Fibroblast of upper back skin (primary cell): ENCODE data around the gene EFNA2.
A peak's percentile ranks its signal among the peaks of the same experiment; 100 is the strongest.

Source experiments
- DNase-seq: peaks from one replicate; pipeline ENCODE4 v3.0.0-alpha.2; 2013

The EFNA2 gene

DNA sequence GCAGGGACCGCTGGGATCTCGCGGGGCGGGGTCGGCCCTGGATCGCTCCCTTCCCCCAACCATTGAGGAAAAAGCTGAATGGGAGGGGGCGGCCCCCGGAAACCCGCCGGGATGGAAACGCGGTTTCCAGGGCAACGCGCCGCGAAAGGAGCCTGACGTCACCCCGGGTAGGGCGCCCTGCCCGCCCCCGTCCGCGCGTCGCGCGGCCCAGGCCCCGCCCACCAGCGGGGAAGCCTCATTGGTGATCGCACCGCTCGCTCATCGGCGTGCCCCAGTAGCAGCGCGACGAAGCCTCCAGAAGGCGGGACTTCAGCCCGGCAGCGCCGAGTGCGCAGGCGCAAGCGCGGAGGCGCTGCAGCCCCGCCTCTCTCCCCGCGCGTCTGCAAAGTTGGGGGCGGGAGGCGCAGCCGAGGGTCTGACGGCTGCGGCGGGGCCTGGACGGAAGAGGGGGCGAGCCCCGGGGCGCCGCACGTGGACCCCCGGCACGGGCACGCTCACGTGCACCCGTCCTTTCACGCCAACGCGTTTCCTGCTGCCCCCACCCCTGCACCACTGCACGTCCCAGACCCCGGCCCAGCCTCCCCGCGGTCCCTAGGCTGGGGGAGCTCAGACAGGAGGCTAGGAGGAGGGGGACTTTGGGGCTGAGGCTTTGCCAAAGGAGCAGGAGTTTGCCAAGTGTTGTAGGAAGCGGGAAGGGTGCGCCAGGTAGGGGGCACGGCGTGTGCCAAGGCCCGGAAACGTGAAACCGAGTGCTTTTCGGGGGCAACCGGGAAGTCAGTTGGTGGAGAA, 24.7 kb upstream of the EFNA2 start:
- peak; percentile 96 for DNase-seq

DNA sequence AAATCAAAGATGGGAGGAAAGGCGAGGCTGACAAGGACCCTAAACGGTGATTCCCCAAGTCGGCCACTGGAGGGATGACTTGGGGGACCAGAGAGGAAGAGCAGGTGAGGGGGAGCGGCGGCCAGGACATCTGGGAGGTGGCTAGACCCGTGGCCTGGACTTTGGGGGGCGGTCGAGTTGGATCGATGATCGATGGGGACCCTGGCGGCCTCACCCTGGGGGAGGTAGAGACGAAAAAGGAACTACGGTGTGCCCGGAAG, 24.2 kb upstream of the EFNA2 start:
- DNase-seq, result no peak

DNA sequence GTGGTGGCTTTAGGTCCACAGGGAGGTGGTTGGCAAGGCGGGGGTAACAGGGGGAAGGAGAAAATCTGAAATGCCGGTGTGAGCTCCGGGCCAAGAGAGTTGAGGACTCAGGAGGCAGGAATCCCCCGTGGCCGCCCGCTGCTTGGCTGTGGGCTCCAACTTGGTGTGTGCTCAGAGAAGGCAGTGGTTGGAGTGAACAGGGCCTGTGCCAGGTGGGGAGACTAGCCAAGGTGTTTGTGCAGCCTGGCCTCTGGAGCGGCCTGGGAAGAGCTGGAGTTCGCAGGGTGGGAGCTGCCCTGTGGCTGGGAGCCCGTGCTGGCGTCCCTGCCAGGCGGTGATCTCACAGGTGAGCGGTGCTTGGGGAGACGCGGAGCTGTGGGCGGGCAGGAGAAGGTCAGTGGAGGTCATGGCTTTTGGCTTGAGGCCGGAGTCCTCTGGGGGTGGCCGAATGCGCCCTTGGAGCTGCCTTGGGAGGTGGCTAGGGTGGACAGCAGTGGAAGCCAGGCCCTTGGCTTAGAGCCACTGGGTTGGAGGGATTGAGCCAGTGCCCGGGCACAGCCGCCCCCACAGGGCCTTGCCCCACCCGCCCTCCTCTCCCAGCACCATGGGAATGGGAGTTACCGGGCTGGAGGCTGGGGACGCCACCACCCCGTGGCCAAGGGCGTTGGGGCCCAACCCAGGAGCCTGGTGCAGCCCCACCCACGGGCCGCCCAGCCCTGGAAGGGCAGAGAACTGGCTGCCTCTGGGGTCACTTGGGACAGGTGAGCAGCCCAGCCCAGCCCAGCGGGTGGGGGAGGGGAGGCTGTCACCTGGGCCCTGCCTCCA, 23.7 kb upstream of the EFNA2 start:
- no peak for DNase-seq

- no peak for DNase-seq
Measured at GRCh38 chr19:1262623-1263123, 23.0 kb upstream of the EFNA2 start.

DNA sequence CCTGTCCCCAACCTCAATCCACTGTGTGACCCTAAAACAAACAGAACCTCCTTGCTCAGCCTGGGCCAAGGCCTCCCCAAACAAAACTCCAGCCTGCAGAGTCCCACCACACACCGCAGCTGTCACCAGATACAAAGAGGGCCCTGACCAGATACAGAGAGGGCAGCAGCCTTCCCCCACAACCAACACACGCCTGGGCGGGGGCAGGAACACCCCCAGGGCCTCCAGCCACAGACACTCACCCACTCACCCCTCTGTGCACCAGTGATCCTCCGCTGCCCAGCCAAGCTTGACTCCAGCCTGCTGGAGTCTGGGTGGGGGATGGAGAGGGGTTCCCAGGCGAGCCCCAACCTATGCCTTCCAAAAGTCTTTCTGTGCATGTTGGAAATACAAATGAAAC, 22.5 kb upstream of the EFNA2 start:
- DNase-seq, result no peak

DNA sequence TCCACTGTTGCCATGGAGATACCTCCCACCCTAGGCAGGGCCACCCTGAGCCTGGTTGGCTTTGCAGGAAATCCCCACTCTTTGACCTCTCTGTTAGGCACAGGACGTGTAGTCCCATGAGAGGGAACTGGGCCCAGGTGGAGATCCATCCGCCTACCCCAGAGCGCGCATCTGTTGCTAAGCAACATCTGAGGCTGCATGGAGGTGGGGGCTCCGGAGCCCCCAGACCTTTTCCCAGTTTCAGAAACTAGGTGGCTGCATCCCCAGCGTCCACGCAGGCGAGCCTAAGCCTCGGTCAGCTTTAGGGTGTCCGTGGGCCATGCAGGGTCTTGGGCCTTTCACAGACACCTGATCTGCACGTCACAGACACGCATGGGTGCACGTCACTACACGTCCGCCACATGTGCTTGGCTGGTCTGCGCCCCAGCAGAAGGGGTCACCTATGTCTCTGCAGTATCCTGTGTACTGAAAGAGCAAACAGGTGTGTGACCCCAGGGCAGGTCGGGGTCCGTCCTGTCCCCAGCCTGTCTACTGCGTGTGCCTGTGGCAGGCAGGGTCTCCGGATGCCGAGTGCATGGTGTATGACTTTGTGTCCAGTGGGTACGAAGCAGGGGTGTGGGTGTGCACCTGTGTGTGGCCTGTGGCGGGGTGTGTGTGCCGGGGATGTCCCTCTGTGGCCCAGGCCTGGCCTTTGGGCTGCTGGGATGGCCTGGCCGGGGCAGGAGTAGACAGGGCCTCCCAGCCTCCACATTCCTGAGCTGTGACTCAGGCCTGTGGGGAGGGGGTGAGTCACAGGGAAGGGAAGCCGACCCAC, 20.7 kb upstream of the EFNA2 start:
- peak; percentile 88 for DNase-seq

DNA sequence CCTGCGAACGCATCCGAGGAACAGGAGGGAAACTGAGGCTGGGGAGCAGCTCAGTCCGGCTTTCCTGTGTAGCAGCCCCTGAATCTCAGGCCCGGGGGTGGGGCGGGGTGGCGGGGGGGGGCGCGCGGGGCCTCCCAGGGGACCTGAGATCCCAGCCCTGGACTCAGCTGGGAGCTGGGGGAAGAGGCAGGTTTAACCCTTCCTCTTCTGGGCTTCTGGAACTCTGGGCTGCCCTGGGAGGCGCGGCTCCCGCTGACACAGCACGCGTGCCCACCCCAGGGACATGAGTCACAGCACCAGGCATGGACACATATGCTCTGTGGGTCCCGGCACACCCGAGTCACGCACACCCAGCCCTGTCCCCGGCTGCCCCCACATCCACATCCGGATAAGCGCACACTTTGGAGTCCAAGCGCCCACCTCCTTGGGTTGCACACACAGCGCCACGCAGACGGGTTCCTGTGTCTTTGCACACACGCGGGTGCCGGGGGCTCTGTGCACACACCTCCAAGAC, 20.0 kb upstream of the EFNA2 start:
- DNase-seq, result peak; percentile 81

DNA sequence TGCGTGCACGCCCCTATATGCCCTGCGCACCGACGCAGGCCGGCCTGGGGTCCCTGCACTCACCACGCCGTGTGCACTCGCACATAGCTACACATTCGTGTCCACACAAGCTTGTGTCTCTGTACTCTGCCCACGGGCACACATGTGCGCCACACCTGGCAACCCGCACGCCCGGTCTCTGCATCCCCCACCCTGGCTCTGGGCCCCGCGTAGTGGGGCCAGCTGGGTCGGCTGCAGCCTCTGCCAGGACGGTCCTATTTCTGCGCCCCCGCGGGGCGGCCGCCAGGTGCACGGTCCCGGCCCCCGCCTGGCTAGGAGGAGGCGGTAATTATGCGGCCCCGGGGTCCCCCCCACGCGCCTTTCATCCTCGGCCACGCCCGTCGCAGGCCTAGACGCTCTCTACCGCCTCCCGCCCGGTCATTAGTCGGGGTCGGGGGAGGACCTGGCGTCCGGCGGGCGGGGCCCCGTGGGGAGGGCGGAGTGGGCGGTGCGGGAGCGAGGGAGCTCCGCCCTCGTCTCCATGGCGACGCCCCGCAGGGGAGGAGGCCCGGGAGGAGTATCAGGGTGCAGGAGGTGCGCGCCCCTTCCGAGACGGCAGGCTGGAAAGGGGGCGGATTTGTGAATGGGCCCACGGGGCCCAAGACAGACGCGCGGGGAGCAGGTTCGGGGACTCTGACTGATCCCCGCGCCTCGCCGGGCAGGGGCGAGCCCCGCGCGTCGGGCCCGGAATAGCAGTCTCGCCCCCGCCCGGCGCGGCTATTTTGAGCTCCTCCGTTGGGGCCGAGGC, 19.4 kb upstream of the EFNA2 start:
- peak; percentile 82 for DNase-seq

- no peak for DNase-seq
Measured at GRCh38 chr19:1266916-1267476, 18.7 kb upstream of the EFNA2 start.

DNA sequence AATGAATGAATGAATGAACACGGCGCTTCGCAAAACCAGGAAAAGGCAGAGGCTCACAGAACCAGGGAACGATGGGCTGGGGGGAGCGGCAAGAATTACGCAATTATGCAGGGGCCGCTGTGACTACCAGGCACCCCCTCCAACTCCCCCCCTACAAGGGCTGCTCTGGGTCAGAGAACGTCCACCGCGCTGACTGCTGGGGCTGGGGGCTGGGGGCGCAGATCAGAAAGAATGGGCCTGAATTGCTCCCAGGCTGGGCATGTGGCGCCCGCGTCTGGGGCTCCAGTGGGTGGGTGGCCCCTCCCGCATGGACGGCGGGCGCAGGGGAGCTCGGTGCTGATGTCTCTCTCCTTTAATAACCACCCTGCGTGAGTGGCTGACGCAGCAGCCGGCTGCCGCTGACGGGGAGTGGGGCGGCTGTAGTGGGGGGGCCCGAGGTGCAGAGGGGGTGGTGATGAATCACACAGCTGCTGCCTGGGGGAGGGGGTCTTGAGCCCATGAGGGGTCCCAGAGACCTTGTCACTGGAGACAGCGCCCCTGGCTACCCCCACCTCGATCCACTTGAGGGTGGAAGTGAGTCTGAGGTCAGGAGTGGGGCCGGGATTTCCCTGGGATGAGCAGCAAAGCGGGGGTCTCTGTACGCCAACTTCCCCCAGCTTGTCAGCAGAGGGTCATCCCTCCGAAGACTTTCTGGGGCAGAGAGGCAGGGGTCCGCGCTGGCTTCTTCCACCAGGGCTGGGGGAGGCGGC, 18.0 kb upstream of the EFNA2 start:
- no peak for DNase-seq

DNA sequence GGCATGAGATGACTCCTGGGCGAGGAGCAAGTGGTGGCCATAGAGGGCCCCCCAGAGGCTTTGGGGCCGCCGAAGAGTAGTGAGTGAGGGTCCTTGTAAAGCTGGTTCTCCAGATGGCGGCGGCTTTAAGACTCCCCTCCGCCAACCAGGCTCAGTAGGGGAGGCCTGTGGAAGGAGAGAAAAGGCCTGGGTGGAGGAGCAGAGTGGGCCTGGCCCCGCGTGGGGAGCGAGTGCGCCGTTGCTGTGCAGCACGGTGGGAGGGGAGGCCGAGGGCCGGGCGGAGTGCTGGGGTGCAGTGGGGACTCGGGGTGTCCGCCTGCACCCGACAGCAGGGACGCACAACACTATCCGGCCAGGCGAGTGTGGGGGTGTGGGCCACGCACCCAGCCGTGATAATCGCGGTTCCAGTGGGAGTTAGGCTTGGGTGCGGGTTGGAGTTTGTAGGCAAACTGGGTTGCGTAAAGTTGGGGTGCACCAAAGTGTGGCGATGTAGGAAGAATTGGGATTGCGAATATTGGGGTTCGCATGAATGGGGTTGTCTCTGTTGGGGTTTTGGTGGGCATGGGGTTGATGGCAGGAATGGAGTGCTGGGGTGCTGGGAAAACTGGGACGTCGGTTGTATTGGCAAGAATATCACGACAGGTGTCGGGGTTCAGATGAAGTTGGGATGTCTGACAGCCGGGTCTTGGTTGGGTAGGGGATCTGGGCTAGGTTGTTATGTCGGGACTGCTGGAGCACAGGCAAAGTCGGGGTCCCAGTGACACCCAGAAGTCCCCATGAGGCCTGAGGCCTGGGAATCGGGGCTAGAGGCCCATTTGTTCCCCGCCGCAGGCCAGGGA, 17.2 kb upstream of the EFNA2 start:
- DNase-seq, result no peak

- DNase-seq, result peak; percentile 99
Measured at GRCh38 chr19:1269065-1269477, 16.6 kb upstream of the EFNA2 start, which contains the start of gene CIRBP. TSS of gene CIRBP (plus strand) at chr19:1269332. CDS start at chr19:1270934, 1,602 bp downstream.

DNA sequence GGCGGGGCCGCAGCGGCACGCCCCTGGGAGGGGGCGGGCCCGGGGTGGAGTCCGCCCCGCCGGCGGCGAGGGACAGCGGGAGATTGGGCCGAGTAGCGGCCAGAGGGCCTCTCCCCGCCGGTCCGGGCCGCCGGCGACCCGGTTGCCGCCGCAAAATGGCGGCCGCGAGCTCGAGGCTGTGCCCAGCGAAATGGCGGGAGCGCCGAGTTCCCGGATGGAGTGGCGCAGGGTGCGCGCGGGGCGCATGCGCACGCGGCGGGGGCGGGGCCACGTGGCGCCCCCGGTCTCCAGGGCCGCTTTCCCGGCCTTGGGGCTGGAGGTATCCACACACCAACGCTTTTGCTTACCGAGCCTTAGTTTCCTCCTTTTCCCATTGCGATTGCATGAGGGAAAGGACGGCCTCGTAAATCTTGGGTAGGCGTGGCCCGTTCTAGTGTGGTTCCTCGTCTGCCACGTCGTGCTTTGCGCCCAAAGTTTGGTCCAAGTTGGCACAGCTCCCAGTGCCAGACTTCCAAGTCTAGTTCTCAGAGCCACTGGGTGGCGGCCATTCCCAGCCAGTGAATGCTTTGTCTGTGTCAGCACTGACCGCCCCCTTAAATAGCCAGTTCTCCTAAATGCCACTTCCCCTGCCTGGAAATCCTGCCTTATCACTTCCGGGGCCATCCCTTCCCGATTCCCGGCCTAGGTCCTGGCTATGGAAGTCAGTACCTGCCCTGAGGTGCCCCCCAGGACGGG, 16.0 kb upstream of the EFNA2 start:
- DNase-seq, result peak; percentile 83

GRCh38 chr19:1270213-1270853, 15.3 kb upstream of the EFNA2 start:
- DNase-seq, result no peak

DNA sequence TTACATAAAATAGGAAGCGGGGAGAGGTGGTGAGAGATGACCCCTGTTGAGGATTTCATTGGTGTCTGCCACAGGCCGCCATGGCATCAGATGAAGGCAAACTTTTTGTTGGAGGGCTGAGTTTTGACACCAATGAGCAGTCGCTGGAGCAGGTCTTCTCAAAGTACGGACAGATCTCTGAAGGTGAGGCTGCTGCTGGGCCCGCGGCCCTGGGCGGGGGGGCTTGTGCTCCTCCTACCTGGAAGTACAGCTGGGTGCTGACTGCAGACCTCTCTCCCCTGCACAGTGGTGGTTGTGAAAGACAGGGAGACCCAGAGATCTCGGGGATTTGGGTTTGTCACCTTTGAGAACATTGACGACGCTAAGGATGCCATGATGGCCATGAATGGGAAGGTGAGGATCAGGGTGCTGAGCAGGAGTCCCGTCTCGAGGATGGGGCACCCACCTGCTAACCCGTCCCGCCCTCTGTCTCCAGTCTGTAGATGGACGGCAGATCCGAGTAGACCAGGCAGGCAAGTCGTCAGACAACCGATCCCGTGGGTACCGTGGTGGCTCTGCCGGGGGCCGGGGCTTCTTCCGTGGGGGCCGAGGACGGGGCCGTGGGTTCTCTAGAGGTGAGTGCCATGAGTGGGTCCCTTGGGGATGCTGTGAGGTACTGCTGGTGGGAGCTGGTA, 14.7 kb upstream of the EFNA2 start:
- DNase-seq, result no peak

- no peak for DNase-seq
Measured at GRCh38 chr19:1271528-1272422, 13.9 kb upstream of the EFNA2 start.
